BE2C (cell line): ENCODE data around the gene CLNK.

Source experiments
- DNase-seq: peaks from one replicate; pipeline ENCODE4 v3.0.0-alpha.2; 2020
- H3K27me3 ChIP-seq: fragments of 250-450 bp; sonication (Bioruptor Pico); 2 replicates; pipeline ENCODE4 v1.5.1; 2020; ENCODE audit warnings: mild to moderate bottlenecking
- H3K36me3 ChIP-seq: fragments of 250-450 bp; sonication (Bioruptor Pico); 2 replicates; pipeline ENCODE4 v1.5.1; 2020; ENCODE audit warnings: mild to moderate bottlenecking
- H3K4me1 ChIP-seq: fragments of 250-450 bp; sonication (Bioruptor Pico); 2 replicates; pipeline ENCODE4 v1.5.1; 2020
- H3K4me3 ChIP-seq: 2 replicates; pipeline ENCODE4 v1.5.1; 2011; ENCODE audit warnings: low read depth, low read length
- H3K9me3 ChIP-seq: fragments of 250-450 bp; sonication (Bioruptor Pico); 2 replicates; pipeline ENCODE4 v1.5.1; 2020
- TF ChIP-seq, protein P1 (sequence below): IDR thresholded peaks from 2 replicates; pipeline ENCODE4 v1.5.1; 2012; ENCODE audit warnings: mild to moderate bottlenecking, low read depth, low read length

CLNK gene

DNA sequence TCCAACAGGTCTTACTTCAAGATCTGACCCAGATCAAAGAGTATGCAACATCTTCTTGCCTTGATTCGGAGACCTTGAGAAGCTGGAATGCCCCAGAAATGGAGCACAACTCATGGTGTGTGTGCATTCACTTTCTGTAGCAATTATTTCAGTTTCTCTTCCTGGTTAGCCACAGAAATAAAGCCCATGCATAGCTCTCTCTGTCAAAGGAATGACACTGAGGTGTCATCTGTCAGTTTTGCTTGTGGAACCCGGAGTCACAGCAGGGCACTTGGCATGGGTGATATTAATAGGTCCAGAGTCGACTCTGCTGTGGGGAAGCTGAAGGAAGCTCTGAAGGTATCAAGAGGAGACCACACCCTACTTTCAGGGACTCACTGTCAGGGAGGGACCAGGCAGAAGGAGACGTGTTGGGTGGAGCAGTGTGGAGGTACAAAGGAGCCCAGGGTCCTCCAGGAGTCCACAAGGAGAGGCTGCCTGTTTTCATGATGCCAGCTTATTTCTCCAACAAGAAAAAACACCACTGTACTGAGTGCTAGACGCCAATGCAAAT lies 10.7 kb downstream of the CLNK start:
- Histone ChIP-seq H3K4me3 (no peak overlapping the region), H3K36me3 (no peaks in the 10 kb centered on the region), H3K9me3 (no peaks in the 10 kb centered on the region), H3K27me3 (no peaks in the 10 kb centered on the region), H3K4me1 (no peaks in the 10 kb centered on the region)
- TF ChIP-seq, protein P1, sequence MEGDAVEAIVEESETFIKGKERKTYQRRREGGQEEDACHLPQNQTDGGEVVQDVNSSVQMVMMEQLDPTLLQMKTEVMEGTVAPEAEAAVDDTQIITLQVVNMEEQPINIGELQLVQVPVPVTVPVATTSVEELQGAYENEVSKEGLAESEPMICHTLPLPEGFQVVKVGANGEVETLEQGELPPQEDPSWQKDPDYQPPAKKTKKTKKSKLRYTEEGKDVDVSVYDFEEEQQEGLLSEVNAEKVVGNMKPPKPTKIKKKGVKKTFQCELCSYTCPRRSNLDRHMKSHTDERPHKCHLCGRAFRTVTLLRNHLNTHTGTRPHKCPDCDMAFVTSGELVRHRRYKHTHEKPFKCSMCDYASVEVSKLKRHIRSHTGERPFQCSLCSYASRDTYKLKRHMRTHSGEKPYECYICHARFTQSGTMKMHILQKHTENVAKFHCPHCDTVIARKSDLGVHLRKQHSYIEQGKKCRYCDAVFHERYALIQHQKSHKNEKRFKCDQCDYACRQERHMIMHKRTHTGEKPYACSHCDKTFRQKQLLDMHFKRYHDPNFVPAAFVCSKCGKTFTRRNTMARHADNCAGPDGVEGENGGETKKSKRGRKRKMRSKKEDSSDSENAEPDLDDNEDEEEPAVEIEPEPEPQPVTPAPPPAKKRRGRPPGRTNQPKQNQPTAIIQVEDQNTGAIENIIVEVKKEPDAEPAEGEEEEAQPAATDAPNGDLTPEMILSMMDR: no peak
- DNase-seq: no peak

DNA sequence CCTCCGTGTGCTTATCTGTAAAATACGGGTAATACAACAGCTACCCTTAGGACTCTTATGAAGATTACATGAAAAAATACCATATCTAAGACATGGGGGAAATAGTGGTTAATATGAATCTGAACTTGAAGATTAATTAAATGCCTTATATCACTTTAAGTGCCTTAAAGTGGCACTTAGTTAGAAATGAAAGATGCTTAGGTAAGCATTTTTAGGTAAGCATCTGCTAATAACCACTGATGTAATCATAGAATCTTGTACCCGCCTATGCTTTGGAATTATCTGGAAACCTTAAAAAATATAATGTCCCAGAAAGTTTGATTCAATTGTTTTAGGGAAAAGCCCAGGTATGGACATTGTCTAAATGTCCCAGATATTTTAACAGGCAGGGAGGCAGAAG lies 12.2 kb downstream of the CLNK start:
- no peak for DNase-seq
- Histone ChIP-seq H3K4me3 (no peak overlapping the region), H3K36me3 (no peaks in the 10 kb centered on the region), H3K4me1 (no peaks in the 10 kb centered on the region), H3K9me3 (no peaks in the 10 kb centered on the region), H3K27me3 (no peaks in the 10 kb centered on the region)
- TF ChIP-seq, protein P1: no peak

DNA sequence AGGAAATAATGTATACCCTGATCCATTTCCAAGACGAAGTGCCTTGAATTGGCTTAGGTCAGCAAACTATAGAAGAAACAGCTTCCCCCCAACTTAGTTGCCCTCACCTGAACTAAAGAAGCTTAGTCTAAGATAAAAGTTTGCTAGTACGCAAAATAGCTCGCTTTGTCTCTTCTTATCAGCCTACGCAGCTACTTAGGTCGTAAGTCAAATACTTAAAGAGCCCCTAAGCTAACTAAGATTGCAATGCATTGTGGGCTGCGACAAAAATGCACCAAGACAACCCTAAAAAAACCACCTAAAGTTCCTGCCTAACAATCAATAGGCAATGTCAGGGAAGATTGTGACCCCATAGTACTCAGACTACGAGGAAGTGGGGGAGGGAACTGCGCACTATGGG lies 12.8 kb downstream of the CLNK start:
- no peaks in the 10 kb centered on the region for H3K36me3 ChIP-seq
- H3K27me3 ChIP-seq: no peaks in the 10 kb centered on the region
- H3K9me3 ChIP-seq: no peaks in the 10 kb centered on the region
- no peaks in the 10 kb centered on the region for H3K4me1 ChIP-seq
- H3K4me3 ChIP-seq: no peak overlapping the region
- TF ChIP-seq, protein P1: no peak
- DNase-seq: no peak

DNA sequence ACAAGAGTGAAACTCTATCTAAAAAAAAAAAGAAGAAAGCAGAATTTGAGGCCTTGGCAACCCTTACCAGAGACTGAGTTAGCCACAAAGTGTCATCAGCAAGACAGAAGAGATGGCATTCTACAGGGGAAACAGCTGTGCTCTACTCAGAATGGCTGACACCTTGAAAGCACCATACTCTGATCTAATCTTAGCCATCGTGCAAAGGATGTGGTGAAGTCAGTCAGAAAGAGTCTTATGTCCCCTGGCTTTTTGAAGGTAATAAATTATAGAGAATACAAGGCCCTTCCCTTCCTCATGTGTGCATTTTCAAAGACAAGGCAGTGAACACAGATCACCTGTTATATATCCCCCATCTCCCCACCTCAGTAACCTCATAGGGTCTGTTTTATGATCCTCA lies 13.2 kb downstream of the CLNK start:
- Histone ChIP-seq H3K9me3 (no peaks in the 10 kb centered on the region), H3K4me1 (no peaks in the 10 kb centered on the region), H3K4me3 (no peak overlapping the region), H3K27me3 (no peaks in the 10 kb centered on the region), H3K36me3 (no peaks in the 10 kb centered on the region)
- TF ChIP-seq, protein P1: no peak
- DNase-seq: no peak

DNA sequence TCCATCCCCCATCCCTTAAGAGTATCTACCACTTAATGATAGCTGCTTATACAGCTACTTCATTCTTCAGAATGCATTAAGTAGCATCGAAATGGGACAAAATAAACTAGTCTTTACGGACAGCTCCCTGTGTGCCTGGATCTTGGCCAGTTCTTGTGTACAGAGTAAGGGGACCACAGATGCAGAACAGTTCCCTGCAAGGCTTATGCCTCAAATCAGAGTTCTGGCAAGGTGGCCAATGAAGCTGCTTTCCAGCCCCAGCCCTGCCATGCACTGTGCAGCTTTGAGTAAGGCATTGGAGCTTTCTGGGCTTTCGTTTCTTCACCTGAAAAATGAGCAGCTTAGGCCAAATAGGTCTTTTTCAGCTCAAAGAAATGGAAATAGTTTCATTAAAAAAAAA lies 14.2 kb downstream of the CLNK start:
- no peak for DNase-seq
- H3K36me3 ChIP-seq: no peaks in the 10 kb centered on the region
- no peaks in the 10 kb centered on the region for H3K9me3 ChIP-seq
- no peaks in the 10 kb centered on the region for H3K4me1 ChIP-seq
- no peak overlapping the region for H3K4me3 ChIP-seq
- H3K27me3 ChIP-seq: no peaks in the 10 kb centered on the region
- TF ChIP-seq, protein P1: no peak

DNA sequence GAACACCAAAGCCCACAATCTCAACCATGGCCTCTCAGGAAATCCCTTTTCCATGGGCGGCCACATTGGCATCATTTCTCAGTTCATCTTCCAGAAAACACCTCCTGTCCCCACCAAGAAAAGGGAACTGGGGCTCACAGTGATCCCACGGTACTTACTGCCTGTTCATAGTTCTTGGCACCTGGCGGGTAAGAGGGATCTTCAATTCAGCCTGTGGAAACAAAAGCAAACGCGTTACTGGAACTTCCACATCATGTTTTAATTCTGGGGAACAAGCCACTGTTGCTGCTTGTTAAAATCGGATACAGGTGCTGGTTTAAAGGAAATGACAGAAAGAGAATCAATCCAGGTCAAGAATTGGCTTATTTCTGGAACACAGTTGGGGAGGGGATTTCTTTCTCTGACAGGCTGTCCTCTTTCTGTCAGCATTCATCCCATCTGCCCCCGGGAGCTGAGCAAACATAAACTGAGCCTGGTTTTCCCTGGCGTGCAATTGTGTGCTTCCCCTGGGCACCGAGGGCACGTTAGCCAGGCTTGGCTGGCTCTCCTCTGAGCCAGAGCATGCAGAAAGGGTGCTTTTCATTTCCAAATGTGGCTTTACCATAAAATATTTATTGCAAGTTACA lies 16.8 kb downstream of the CLNK start:
- Histone ChIP-seq H3K9me3 (no peaks in the 10 kb centered on the region), H3K36me3 (no peaks in the 10 kb centered on the region), H3K4me1 (no peaks in the 10 kb centered on the region), H3K4me3 (no peak overlapping the region), H3K27me3 (no peaks in the 10 kb centered on the region)
- TF ChIP-seq, protein P1: no peak
- DNase-seq: no peak
